A549 (cell line): ENCODE results near the gene SNX25. TPM values are rescaled to one million over a fixed set of nuclear protein-coding genes. Genes with fewer than 3 reads are reported as not detected.

Experiments used
- ATAC-seq, 2 experiments: fragments of 200-7000 bp in 1 of 2; fragments of >200 bp in 1 of 2; cut with Nextera tagmentation in 1 of 2; cut with Tn5 transposase in 1 of 2; 3 replicates each; pipeline versions ENCODE4 v1.8.0 to v1.9.1; 2018 to 2020; ENCODE audit warnings: mild to moderate bottlenecking in 1 of 2, moderate library complexity in 1 of 2
- CTCF ChIA-PET: fragments of 300-600 bp; sonication (Branson Sonifier 250); formaldehyde crosslinking; extraction: SDS; loops from one replicate; lab custom pipeline; 2021; ENCODE audit warnings: antibody characterized with exemption, inconsistent platforms; lab: Yijun Ruan, JAX
- POLR2A ChIA-PET: fragments of 350-600 bp; formaldehyde crosslinking; extraction: SDS; loops from one replicate; lab custom pipeline; 2021; ENCODE audit warnings: antibody characterized with exemption, inconsistent platforms; lab: Yijun Ruan, JAX
- DNase-seq, 2 experiments: peaks; one replicate each; pipeline versions ENCODE4 v3.0.0 to v3.0.0-alpha.2; 2011 to 2016; ENCODE audit warnings: low read depth in 1 of 2, low spot score in 1 of 2
- FAIRE-seq: peaks from 2 replicates; lab custom pipeline; 2011; peaks lifted over from hg19 to GRCh38; lab: Jason Lieb, UNC
- H3K27ac ChIP-seq, 2 experiments: fragments of >200 bp; sonication (Bioruptor Twin); formaldehyde crosslinking; 3 replicates each; pipeline ENCODE4 v1.5.1; 2016 to 2017
- H3K4me1 ChIP-seq: fragments of >200 bp; sonication (Bioruptor Twin); formaldehyde crosslinking; 3 replicates; pipeline ENCODE4 v1.6.1; 2016
- H3K4me2 ChIP-seq: fragments of >200 bp; sonication (Bioruptor Twin); formaldehyde crosslinking; 3 replicates; pipeline ENCODE4 v1.6.1; 2016
- H3K4me3 ChIP-seq: fragments of >200 bp; sonication (Bioruptor Twin); formaldehyde crosslinking; 3 replicates; pipeline ENCODE4 v1.5.1; 2016
- H3K9me3 ChIP-seq: fragments of >200 bp; sonication (Bioruptor Twin); formaldehyde crosslinking; 3 replicates; pipeline ENCODE4 v1.6.1; 2016
- CBX8 ChIP-seq: fragments of 200-600 bp; sonication (generic); IDR thresholded peaks from 2 replicates; pipeline ENCODE4 v1.6.1; 2016
- CEBPB ChIP-seq, 2 experiments: fragments of >200 bp in 1 of 2; sonication (Bioruptor Twin) in 1 of 2; formaldehyde crosslinking in 1 of 2; IDR thresholded peaks; 2 replicates each; pipeline ENCODE4 v1.6.1; 2012 to 2016
- CHD2 ChIP-seq: fragments of 150-350 bp; IDR thresholded peaks from 2 replicates; pipeline ENCODE4 v1.6.1; 2014; ENCODE audit warnings: low read length; ENCODE audit not compliant: partially characterized antibody
- EHMT2 ChIP-seq: fragments of 200-600 bp; sonication (generic); IDR thresholded peaks from 2 replicates; pipeline ENCODE4 v1.6.1; 2016; ENCODE audit warnings: antibody characterized with exemption, low read depth, mild to moderate bottlenecking, moderate library complexity
- EP300 ChIP-seq, 2 experiments: fragments of >200 bp; sonication (Bioruptor Twin); formaldehyde crosslinking; IDR thresholded peaks; 2 replicates in 1 of 2; 3 replicates in 1 of 2; pipeline ENCODE4 v1.6.1; 2016 to 2017
- ESRRA ChIP-seq: fragments of 150-350 bp; IDR thresholded peaks from 2 replicates; pipeline ENCODE4 v1.6.1; 2014; ENCODE audit warnings: mild to moderate bottlenecking, low read length, borderline replicate concordance
- FOSB ChIP-seq: fragments of 250-450 bp; sonication (Bioruptor Pico); IDR thresholded peaks from 2 replicates; pipeline ENCODE4 v1.5.0; 2020; ENCODE audit warnings: mild to moderate bottlenecking, moderate library complexity
- FOXS1 ChIP-seq: fragments of 250-450 bp; sonication (Bioruptor Pico); IDR thresholded peaks from 2 replicates; pipeline ENCODE4 v1.5.0; 2020; ENCODE audit warnings: mild to moderate bottlenecking, moderate library complexity
- HOXA7 ChIP-seq: fragments of 250-450 bp; sonication (Bioruptor Pico); IDR thresholded peaks from 2 replicates; pipeline ENCODE4 v1.5.0; 2020; ENCODE audit warnings: mild to moderate bottlenecking, moderate library complexity
- HOXB13 ChIP-seq: fragments of 250-450 bp; sonication (Bioruptor Pico); IDR thresholded peaks from 2 replicates; pipeline ENCODE4 v1.5.0; 2020; ENCODE audit warnings: low read depth, mild to moderate bottlenecking, moderate library complexity
- HOXB5 ChIP-seq: fragments of 250-450 bp; sonication (Bioruptor Pico); IDR thresholded peaks from 2 replicates; pipeline ENCODE4 v1.5.0; 2020; ENCODE audit warnings: mild to moderate bottlenecking, moderate library complexity
- JUN ChIP-seq, 2 experiments: fragments of >200 bp; sonication (Bioruptor Twin); formaldehyde crosslinking; IDR thresholded peaks; 2 replicates in 1 of 2; 3 replicates in 1 of 2; pipeline ENCODE4 v1.6.1; 2016 to 2017
- JUNB ChIP-seq: fragments of >200 bp; sonication (Bioruptor Twin); formaldehyde crosslinking; IDR thresholded peaks from 2 replicates; pipeline ENCODE4 v1.6.1; 2016
- KDM1A ChIP-seq: fragments of 200-600 bp; sonication (generic); IDR thresholded peaks from 2 replicates; pipeline ENCODE4 v1.6.1; 2016; ENCODE audit warnings: low read depth, mild to moderate bottlenecking
- KDM5A ChIP-seq: fragments of 200-600 bp; sonication (generic); IDR thresholded peaks from 2 replicates; pipeline ENCODE4 v1.6.1; 2016; ENCODE audit warnings: antibody characterized with exemption, mild to moderate bottlenecking
- MAZ ChIP-seq: fragments of 150-350 bp; IDR thresholded peaks from 2 replicates; pipeline ENCODE4 v1.6.1; 2014; ENCODE audit warnings: antibody characterized with exemption, low read depth, low read length, borderline replicate concordance
- MYC ChIP-seq: IDR thresholded peaks from 2 replicates; pipeline ENCODE4 v1.6.1; 2012; ENCODE audit warnings: mild to moderate bottlenecking, inconsistent platforms, low read length, improper control_type of control experiment, borderline replicate concordance
- NFE2L2 ChIP-seq: fragments of 150-350 bp; conservative IDR thresholded peaks from 2 replicates; pipeline ENCODE4 v1.6.1; 2014; ENCODE audit warnings: low read length
- POLR2A ChIP-seq: IDR thresholded peaks from 2 replicates; pipeline ENCODE4 v1.6.1; 2012; ENCODE audit warnings: mild to moderate bottlenecking, low read length
- RFX5 ChIP-seq: fragments of 450-650 bp; IDR thresholded peaks from 2 replicates; pipeline ENCODE4 v1.7.1; 2014; ENCODE audit warnings: antibody characterized with exemption, mild to moderate bottlenecking, moderate library complexity
- RNF2 ChIP-seq: fragments of 200-600 bp; sonication (generic); IDR thresholded peaks from 2 replicates; pipeline ENCODE4 v1.6.1; 2016; ENCODE audit warnings: low read depth, mild to moderate bottlenecking, antibody characterized with exemption, moderate library complexity, borderline replicate concordance
- TFCP2L1 ChIP-seq: fragments of 250-450 bp; sonication (Bioruptor Pico); IDR thresholded peaks from 2 replicates; pipeline ENCODE4 v1.5.0; 2021; ENCODE audit warnings: mild to moderate bottlenecking
- TP53 ChIP-seq: fragments of 250-450 bp; sonication (Bioruptor Pico); IDR thresholded peaks from 2 replicates; pipeline ENCODE4 v1.5.0; 2021; ENCODE audit warnings: mild to moderate bottlenecking, moderate library complexity
- ZC3H11A ChIP-seq: fragments of 450-650 bp; IDR thresholded peaks from 2 replicates; pipeline ENCODE4 v1.6.1; 2014; ENCODE audit warnings: antibody characterized with exemption, mild to moderate bottlenecking
- ZFP36 ChIP-seq: fragments of 450-650 bp; IDR thresholded peaks from 2 replicates; pipeline ENCODE4 v1.6.1; 2014; ENCODE audit warnings: borderline replicate concordance; ENCODE audit not compliant: partially characterized antibody
- WGBS: methylation state at CpG from one replicate; pipeline ENCODE4 v1.1.6; 2017; ENCODE audit errors: missing lambda C conversion rate; 5-methylcytosine and 5-hydroxymethylcytosine counted together
- polyA plus RNA-seq, 4 experiments: library from polyadenylated mRNA; depleted of rRNA in 3 of 4; stranded (reverse); fragments of >200 nt; fragmentation: RNase III in 1 of 4; extraction: RNeasy Plus Mini Kit Qiagen cat#74134 plus additional on column Dnase treatment in 1 of 4; gene quantifications; 2 replicates in 3 of 4; 3 replicates in 1 of 4; pipeline ENCODE4 v1.2.3, GENCODE V29; 2011 to 2017
- TF ChIP-seq, protein P1 (sequence below): fragments of >200 bp; sonication (Bioruptor Twin); formaldehyde crosslinking; IDR thresholded peaks from 2 replicates; pipeline ENCODE4 v1.6.1; 2016
- TF ChIP-seq, protein P2 (sequence below): IDR thresholded peaks from 2 replicates; pipeline ENCODE4 v1.6.1; 2012
- TF ChIP-seq, protein P3 (sequence below): fragments of 200-600 bp; sonication (generic); IDR thresholded peaks from 2 replicates; pipeline ENCODE4 v1.6.1; 2016; ENCODE audit warnings: antibody characterized with exemption, mild to moderate bottlenecking, moderate library complexity

Gene SNX25
- polyA plus RNA-seq, 2 of the 4 experiments (the other 2 are of a cell fraction): 10.1 to 13.0 TPM

DNA sequence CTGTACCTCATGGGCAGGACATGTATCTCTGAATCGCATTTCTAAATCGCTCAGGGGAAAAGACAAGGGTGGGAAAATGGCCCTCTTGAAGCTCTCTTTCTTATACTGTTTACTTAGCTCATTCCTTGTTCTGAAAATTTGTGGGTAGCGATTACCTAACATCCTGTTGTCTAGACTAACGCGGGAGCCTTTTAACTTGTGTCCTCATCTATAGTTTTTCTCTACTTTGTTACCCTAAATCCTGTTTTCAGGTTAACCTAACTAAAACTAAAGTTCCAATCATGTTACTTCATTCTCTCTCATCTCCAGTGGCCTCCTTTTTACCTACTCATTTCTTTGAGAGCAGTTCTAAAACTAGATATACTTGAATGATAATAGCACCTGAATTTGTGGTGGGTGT lies 45.0 kb downstream of the SNX25 start:
- no peak for TF ChIP-seq TFCP2L1 (CRISPR knock-in tag)
- no peak for TF ChIP-seq JUN (IDR thresholded peaks at IDR 0.05)
- TF ChIP-seq MYC: no peak
- TF ChIP-seq CBX8: no peak
- no peak for TF ChIP-seq TP53 (CRISPR knock-in tag)
- no peak for TF ChIP-seq EP300 (IDR thresholded peaks at IDR 0.05)
- no peak for TF ChIP-seq KDM5A
- no peak for TF ChIP-seq EHMT2
- TF ChIP-seq HOXB5 (CRISPR knock-in tag): no peak
- TF ChIP-seq, protein P1, sequence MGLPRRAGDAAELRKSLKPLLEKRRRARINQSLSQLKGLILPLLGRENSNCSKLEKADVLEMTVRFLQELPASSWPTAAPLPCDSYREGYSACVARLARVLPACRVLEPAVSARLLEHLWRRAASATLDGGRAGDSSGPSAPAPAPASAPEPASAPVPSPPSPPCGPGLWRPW: no peak
- TF ChIP-seq, all 56 proteins: peak for 0
- no peak for ATAC-seq
- CTCF ChIA-PET: no interaction called here
- WGBS: 97% methylated on average over 5 of the region's 5 CpGs
- POLR2A ChIA-PET: no interaction called here
- FAIRE-seq: no peak
- no peak for DNase-seq
- no peak overlapping the region for H3K27ac ChIP-seq
- H3K4me1 ChIP-seq: peaks cover 20% of the 10 kb centered on the region
- no peak overlapping the region for H3K4me3 ChIP-seq
- no peaks in the 10 kb centered on the region for H3K9me3 ChIP-seq
- H3K4me2 ChIP-seq: no peak overlapping the region

DNA sequence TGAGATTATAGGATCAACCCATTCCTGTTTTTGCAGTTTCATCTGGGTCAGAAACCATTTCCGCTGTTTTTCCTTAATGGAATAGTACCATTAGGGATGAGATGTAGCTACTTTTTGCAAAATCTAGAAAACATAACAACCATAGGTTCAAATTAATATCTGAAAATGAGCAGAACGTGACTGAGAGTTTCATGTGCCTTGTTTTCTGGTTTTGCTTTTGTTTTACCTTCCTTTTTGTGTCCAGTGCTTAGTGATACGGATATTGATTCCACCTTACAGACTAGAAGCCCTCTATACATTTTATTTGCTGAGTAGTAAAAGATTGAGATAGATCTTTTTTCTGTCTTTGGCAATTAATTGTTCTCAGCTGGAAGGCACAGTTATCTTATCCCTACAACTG lies 46.5 kb downstream of the SNX25 start:
- no peak for TF ChIP-seq CHD2
- TF ChIP-seq RFX5: no peak
- no peak for TF ChIP-seq KDM1A
- Histone ChIP-seq H3K4me2 (no peak overlapping the region), H3K4me3 (no peak overlapping the region), H3K9me3 (no peaks in the 10 kb centered on the region), H3K4me1 (peaks cover 20% of the 10 kb centered on the region), H3K27ac (no peak overlapping the region)
- ATAC-seq (no peak), DNase-seq (no peak), FAIRE-seq (no peak)
- ChIA-PET CTCF (interaction anchor here (0.6 to 1.0 kb wide), 2 partner anchors 14 to 72 kb away, joined by 3 read pairs; no protein-coding TSS in a partner anchor), POLR2A (no interaction called here)
- 59% methylated on average over 3 of the region's 3 CpGs for WGBS

DNA sequence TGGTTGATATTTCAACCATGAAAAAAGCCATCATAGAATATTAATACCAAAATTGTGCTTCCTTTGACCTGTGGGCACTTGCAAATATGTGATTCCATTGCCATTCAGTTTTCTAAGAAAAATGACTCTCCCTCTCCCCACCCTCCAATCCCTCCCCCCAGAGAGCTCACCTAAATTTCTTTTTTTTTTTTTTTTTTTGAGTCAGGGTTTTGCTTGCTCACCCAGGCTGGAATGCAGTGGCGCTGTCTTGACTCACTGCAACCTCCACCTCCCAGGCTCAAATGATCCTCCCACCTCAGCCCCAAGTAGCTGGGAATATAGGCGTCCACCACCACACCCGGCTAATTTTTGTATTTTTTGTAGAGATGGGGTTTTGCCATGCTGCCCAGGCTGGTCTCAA lies 47.0 kb downstream of the SNX25 start:
- Histone ChIP-seq H3K4me1 (peaks cover 20% of the 10 kb centered on the region), H3K27ac (peak overlapping the region in 1 of 2 experiments; percentile 58; a peak in 2 of 6 replicates), H3K4me3 (no peak overlapping the region), H3K4me2 (peak overlapping the region; percentile 26; the same call in 1 of the 3 replicates), H3K9me3 (no peaks in the 10 kb centered on the region)
- WGBS: 64% methylated on average over 2 of the region's 3 CpGs
- no peak for TF ChIP-seq HOXB13 (CRISPR knock-in tag)
- no peak for TF ChIP-seq RNF2
- TF ChIP-seq HOXA7 (CRISPR knock-in tag): no peak
- TF ChIP-seq EP300 (IDR thresholded peaks at IDR 0.05): no peak
- no peak for TF ChIP-seq POLR2A
- no peak for TF ChIP-seq MAZ
- TF ChIP-seq FOXS1 (CRISPR knock-in tag): no peak
- TF ChIP-seq CBX8: no peak
- CTCF ChIA-PET: interaction anchor here (0.7 to 1.0 kb wide), 2 partner anchors 73 to 140 kb away, joined by 3 to 4 read pairs; partner anchors contain the start of gene ANKRD37
- FAIRE-seq (no peak), DNase-seq (peak in 1 of 2 experiments; percentile 22), ATAC-seq (peak in 1 of 2 experiments; percentile 64; a peak in 4 of 6 replicates)
- POLR2A ChIA-PET: no interaction called here

DNA sequence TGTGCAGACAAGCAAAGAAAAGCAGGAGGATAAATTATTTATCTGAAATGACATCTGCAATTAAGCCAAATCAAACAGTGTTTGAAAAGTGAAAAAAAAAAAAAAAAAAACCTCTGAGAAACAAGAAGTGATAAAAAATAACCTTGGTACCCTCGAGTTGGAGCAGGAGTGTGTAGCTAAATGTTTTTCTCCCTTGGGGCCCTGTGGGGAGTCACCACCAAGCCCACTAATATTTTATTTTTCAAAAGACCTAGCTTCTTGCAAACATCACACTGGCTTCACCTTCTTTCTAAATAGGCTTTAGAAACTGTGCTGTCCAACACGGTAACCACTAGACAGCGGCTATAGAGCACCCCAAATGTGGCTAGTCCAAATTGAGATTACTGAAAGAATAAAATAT lies 47.7 kb downstream of the SNX25 start:
- FAIRE-seq: no peak
- Histone ChIP-seq H3K4me3 (no peak overlapping the region), H3K27ac (no peak overlapping the region; a peak in 1 of 6 replicates), H3K9me3 (no peaks in the 10 kb centered on the region), H3K4me1 (peaks cover 20% of the 10 kb centered on the region), H3K4me2 (no peak overlapping the region)
- CTCF ChIA-PET: interaction anchor here (0.7 to 1.0 kb wide), 2 partner anchors 73 to 139 kb away, joined by 3 to 4 read pairs; partner anchors contain the start of gene ANKRD37
- TF ChIP-seq ZFP36 (no peak), JUNB (no peak), HOXB13 (CRISPR knock-in tag) (no peak), POLR2A (no peak), CEBPB (IDR thresholded peaks at IDR 0.05) (no peak), KDM5A (no peak), ESRRA (no peak), ZC3H11A (no peak), FOSB (no peak), NFE2L2 (no peak)
- TF ChIP-seq, protein P2, sequence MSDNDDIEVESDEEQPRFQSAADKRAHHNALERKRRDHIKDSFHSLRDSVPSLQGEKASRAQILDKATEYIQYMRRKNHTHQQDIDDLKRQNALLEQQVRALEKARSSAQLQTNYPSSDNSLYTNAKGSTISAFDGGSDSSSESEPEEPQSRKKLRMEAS: no peak
- TF ChIP-seq, protein P3, sequence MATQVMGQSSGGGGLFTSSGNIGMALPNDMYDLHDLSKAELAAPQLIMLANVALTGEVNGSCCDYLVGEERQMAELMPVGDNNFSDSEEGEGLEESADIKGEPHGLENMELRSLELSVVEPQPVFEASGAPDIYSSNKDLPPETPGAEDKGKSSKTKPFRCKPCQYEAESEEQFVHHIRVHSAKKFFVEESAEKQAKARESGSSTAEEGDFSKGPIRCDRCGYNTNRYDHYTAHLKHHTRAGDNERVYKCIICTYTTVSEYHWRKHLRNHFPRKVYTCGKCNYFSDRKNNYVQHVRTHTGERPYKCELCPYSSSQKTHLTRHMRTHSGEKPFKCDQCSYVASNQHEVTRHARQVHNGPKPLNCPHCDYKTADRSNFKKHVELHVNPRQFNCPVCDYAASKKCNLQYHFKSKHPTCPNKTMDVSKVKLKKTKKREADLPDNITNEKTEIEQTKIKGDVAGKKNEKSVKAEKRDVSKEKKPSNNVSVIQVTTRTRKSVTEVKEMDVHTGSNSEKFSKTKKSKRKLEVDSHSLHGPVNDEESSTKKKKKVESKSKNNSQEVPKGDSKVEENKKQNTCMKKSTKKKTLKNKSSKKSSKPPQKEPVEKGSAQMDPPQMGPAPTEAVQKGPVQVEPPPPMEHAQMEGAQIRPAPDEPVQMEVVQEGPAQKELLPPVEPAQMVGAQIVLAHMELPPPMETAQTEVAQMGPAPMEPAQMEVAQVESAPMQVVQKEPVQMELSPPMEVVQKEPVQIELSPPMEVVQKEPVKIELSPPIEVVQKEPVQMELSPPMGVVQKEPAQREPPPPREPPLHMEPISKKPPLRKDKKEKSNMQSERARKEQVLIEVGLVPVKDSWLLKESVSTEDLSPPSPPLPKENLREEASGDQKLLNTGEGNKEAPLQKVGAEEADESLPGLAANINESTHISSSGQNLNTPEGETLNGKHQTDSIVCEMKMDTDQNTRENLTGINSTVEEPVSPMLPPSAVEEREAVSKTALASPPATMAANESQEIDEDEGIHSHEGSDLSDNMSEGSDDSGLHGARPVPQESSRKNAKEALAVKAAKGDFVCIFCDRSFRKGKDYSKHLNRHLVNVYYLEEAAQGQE: no peak
- 89% methylated on average over 3 of the region's 3 CpGs for WGBS
- no peak for DNase-seq
- ATAC-seq: no peak
- POLR2A ChIA-PET: no interaction called here
